ENCODE results near the gene FPGS.

FPGS gene

GRCh38 chr9:127786773-127787104, 15.9 kb upstream of the FPGS start:
- in situ Hi-C loops (cut with MboI; ENCODE audit: low sequenced_read_pairs), result no loop called here

- in situ Hi-C loops (cut with MboI; ENCODE audit: low sequenced_read_pairs), result no loop called here
These were observed 14.2 kb upstream of the FPGS start for GRCh38 chr9:127788337-127789011.

DNA sequence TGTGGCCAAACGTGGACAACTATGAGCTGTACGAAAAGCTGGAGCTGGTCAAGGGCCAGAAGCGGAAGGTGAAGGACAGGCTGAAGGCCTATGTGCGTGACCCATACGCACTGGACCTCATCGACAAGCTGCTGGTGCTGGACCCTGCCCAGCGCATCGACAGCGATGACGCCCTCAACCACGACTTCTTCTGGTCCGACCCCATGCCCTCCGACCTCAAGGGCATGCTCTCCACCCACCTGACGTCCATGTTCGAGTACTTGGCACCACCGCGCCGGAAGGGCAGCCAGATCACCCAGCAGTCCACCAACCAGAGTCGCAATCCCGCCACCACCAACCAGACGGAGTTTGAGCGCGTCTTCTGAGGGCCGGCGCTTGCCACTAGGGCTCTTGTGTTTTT, 13.5 kb upstream of the FPGS start:
- in situ Hi-C loops (cut with MboI; ENCODE audit: low sequenced_read_pairs), result no loop called here

DNA sequence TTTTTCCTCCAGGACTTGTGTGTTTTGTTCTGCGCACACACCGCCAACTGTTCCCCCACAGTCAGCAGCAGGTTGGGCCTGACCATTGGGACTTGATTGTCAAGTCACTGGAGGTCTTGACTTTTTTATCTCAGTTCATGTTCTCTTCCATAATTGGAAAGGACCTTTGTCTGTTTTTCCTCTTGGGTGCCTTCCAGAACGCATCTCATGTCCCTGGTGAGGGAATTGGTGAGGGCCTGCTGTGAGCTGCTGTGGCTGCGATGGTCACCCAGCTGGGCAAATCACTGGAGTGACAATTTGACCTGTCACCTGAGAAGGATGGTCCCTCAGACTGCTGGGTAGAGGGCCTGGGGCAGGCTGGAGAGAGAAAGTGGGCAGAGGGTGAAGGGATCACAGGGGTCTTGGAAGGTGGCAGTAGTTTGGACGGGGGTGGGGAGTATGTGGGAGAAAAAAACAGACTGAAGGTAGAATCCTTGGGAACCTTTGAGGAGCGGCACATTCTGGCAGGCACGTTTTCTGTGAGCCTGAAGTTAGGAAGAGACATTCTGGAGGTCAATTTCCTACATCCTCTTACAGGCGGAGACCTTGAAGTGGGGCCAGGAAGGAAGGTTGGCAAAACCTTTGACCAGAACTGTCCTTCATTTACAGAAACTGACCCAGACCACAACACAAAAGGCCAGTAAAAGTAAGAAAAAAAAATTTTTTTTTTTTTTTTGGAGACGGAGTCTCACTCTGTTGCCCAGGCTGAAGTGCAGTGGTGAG, 12.4 kb upstream of the FPGS start:
- in situ Hi-C loops (cut with MboI; ENCODE audit: low sequenced_read_pairs), result no loop called here

DNA sequence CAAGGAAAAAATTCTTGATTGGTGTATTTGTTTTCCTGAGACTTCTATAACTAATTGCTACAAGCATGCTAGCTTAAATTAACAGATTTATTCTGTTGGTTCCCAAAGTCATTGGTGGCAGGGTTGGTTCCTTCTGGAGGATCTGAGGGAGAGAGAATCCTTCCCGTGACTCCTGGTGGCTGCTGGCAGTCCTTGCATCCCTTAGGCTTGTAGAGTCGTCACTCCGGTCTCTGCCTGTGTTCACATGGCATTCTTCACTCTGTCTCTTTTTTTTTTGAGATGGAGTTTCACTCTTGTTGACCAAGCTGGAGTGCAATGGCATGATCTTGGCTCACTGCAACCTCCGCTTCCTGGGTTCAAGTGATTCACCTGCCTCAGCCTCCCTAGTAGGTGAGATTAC, 11.6 kb upstream of the FPGS start:
- in situ Hi-C loops (cut with MboI; ENCODE audit: low sequenced_read_pairs), result no loop called here

DNA sequence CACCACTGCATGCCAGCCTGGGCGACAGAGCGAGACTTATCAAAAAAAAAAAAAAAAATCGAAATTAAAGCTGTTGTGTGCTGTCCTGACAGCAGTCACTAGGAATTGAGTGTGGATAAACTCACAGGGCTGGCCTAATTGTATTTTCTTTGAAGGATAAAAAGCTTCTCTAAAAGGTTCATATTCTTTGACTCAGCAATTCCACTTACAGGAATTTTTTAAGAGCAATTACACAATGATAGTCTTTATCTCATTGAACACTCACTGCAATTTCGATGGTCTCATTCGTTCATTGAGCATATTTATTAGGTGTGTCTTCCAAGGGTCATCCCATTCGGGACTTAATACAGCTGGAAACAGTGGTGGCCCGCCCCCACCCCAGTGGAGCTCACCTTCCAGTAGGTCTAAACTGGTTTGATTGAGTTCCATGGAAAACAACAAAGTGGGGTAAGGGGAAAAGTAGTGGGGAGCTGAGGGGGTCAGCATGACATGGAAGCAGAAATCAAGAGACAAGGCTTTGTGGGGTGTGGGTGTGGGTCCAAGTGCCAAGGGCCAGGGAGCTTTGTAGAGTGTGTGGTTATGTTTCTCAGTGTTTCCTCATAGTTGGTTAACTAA, 10.2 kb upstream of the FPGS start:
- in situ Hi-C loops (cut with MboI; ENCODE audit: low sequenced_read_pairs), result no loop called here

GRCh38 chr9:127793093-127793708, 9.5 kb upstream of the FPGS start:
- in situ Hi-C loops (cut with MboI; ENCODE audit: low sequenced_read_pairs), result no loop called here

DNA sequence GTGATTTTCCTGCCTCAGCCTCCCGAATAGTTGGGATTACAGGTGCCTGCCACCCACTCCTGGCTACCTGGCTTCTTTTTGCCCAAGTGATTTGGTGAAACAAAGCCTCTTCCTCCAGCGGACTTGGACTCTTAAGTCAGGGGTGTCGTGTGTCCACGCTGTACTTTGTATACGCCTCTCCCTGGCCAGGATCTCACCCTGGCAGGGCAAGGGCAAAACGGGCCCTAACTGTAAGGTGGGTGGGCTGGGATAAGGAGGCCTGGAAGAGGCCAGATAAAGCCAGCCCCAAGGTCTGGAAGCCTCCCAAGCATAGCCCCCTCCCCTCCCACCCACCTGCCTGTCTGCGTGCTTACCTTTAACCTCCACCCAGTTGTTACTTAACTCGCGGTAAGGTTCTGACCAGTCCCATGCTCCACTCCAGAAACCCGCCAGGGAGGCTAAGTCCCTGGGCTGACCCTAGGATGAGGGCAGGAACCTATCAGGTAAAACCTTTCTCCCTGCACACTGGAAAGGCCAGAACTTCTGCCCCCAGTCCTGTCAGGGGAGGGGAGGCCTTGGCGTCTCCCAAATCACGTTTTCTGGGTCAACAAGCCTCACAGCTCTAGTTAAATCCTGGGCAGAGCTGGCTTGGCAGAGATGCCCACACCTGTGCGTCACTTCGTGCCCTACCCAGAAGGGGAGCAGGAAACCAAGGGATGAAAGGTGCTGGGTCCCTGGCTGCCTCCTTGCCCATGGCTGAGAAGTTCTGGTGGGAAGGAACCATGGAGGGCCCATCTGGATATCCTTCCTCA, 8.5 kb upstream of the FPGS start:
- in situ Hi-C loops (cut with MboI; ENCODE audit: low sequenced_read_pairs), result no loop called here

GRCh38 chr9:127796225-127796813, 6.4 kb upstream of the FPGS start:
- in situ Hi-C loops (cut with MboI; ENCODE audit: low sequenced_read_pairs), result no loop called here

DNA sequence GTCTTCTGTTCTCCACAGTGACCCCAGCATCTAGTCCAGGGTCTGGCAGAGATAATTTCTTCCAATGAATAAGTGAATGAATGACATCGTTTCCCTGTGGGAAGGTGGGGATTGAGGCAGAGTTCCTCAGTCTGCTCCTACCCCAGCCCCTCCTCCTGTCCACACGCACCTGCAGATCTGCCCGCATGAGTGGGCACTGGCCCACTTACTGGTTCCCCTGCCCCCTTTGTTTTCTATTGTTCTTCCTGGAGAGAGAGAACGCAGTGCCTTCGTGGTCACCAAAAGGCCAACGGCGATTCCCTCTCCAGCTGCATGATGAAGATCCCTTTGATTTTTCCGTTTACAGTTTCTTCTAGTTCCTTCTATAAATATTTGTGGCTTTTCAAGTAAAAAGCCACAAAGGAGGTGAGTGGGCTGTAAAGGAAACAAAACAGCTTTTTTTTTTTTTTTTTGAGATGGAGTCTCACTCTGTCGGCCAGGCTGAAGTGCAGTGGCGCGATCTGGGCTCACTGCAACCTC, 5.8 kb upstream of the FPGS start:
- in situ Hi-C loops (cut with MboI; ENCODE audit: low sequenced_read_pairs), result no loop called here

DNA sequence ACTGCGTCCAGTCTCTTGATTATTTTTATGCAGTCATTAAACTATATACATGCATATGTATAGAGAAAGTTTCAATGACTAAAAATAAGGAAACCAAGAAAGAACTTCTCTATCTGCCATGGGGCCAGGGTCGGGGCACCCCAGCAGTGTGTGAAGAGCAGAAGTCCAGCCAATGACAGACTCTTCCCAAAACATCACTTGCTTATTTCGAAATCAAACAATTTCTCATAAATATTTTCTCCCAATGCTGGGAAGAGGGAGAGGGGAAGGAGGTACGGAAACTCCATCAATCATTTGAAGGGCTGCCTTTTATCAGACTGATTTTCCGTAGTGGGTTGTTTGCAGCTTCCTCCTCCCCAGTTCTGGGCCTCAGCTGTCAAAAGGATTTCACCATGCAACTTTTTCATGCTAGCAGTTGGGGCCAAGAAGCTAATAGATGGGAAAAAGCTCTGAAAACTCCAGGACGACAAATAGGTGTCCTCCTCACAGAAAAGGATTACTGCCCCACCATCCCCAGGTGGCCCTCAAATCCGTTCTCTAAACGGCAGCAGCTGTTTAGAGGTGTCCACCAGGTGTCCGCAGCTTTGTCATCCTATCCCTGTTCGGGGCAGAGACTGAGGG, 617 bp upstream of the FPGS start:
- in situ Hi-C loops (cut with MboI; ENCODE audit: low sequenced_read_pairs), result no loop called here

GRCh38 chr9:127803507-127804352, 1.0 kb downstream of the FPGS start:
- in situ Hi-C loops (cut with MboI; ENCODE audit: low sequenced_read_pairs), result no loop called here

- in situ Hi-C loops (cut with MboI; ENCODE audit: low sequenced_read_pairs), result no loop called here
These were observed 2.9 kb downstream of the FPGS start for GRCh38 chr9:127805620-127806019.

GRCh38 chr9:127806871-127807270, 4.2 kb downstream of the FPGS start:
- in situ Hi-C loops (cut with MboI; ENCODE audit: low sequenced_read_pairs), result no loop called here

DNA sequence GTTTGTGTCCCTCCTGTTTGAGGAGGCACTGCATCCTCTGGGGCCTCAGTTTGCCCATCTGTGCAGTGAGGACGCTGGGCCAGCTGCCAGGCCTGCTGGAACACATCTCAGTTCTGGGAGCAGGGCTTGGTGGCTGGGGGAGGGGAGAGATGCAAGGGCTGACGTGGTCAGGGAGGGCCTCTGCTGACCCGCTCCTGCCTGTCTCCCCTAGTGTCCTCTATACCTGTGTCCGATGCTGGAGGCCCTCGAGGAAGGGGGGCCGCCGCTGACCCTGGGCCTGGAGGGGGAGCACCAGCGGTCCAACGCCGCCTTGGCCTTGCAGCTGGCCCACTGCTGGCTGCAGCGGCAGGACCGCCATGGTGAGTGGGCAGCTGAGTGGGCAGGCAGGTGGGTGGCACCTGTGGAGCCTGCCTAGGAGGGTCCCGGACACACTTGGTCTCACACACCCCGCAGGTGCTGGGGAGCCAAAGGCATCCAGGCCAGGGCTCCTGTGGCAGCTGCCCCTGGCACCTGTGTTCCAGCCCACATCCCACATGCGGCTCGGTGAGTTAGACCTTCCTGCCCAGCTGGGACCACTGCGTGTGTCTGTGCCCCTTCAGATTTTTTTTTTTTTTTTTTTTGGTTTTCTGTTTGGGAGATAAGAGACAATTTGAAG, 5.8 kb downstream of the FPGS start:
- in situ Hi-C loops (cut with MboI; ENCODE audit: low sequenced_read_pairs), result no loop called here

DNA sequence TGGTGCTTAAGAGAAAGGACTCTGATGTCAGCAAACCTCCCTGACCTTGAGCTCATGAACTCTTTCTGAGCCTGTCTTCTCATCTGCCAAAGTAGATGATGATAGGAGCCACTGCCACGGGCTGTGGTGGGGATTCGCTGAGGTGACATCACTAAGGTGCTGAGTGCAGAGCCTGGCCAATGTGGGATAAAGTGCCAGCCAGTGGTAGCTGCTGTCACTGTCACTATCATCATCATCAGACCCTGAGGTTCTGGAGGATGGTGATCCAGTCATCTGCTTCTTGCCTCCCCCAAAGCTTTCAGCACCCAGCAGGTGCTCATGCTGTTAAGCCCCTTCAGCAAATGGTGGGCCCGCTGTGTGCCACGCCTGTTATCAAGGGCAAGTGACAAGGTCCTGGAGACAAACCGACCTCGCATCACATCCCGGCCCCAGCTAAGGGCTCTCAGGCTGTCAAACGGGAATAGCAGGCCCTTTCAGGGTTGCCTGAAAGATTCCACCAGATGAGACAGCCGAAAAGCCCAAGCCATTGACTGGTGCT, 6.4 kb downstream of the FPGS start:
- in situ Hi-C loops (cut with MboI; ENCODE audit: low sequenced_read_pairs), result no loop called here

- in situ Hi-C loops (cut with MboI; ENCODE audit: low sequenced_read_pairs), result no loop called here
These were observed 7.1 kb downstream of the FPGS start for GRCh38 chr9:127809540-127810377.

Measured in HL-60/S4 treated with phorbol 12-myristate 13-acetate at 8.2 ng/mL for 4 days and 3 days (cell line).